IMR-90 (cell line): ENCODE results near the gene PTPRN2. TPM values are rescaled to one million over a fixed set of nuclear protein-coding genes. Genes with fewer than 3 reads are reported as not detected.
"Not testable (repeated sequence)": the region's sequence is repeated elsewhere in the genome, so short reads cannot be mapped to it uniquely, and the experiment has no call there.

Experiments used
- ATAC-seq: fragments of 200-7000 bp; cut with Tn5 transposase; 2 replicates; pipeline ENCODE4 v1.9.1; 2020; ENCODE audit warnings: low read depth, mild to moderate bottlenecking, moderate library complexity
- BruUV-seq: library from RNA; stranded (reverse); fragments of 400-500 nt; replicated peaks from 2 replicates; lab custom pipeline; 2021; lab: Mats Ljungman, UMichigan
- CTCF ChIA-PET: fragments of 300-600 bp; formaldehyde crosslinking; extraction: SDS; loops from one replicate; lab custom pipeline; 2021; ENCODE audit warnings: antibody characterized with exemption; lab: Yijun Ruan, JAX
- POLR2A ChIA-PET: fragments of 300-600 bp; sonication (Branson Sonifier 250); formaldehyde crosslinking; loops from one replicate; lab custom pipeline; 2022; ENCODE audit warnings: antibody characterized with exemption; ENCODE audit not compliant: unreplicated experiment; lab: Charles Lee
- DNase-seq: peaks from one replicate; pipeline ENCODE4 v3.0.0; 2013
- H2AFZ ChIP-seq: replicated peaks from 2 replicates; pipeline ENCODE3; 2013; ENCODE audit warnings: low read length, mild to moderate bottlenecking; ENCODE audit not compliant: poor library complexity
- H2AK5ac ChIP-seq: 2 replicates; pipeline ENCODE4 v1.6.1; 2013; ENCODE audit warnings: low read depth, low read length, inconsistent platforms
- H2AK9ac ChIP-seq: replicated peaks from 2 replicates; pipeline ENCODE3; 2013; ENCODE audit warnings: mild to moderate bottlenecking, low read depth, low read length, moderate library complexity; ENCODE audit not compliant: poor library complexity
- H2BK120ac ChIP-seq: 2 replicates; pipeline ENCODE4 v1.6.1; 2013; ENCODE audit warnings: low read depth, low read length, inconsistent platforms
- H2BK15ac ChIP-seq: 3 replicates; pipeline ENCODE4 v1.6.1; 2013; ENCODE audit warnings: low read depth, low read length, inconsistent platforms
- H2BK20ac ChIP-seq: 2 replicates; pipeline ENCODE4 v1.6.1; 2013; ENCODE audit warnings: low read depth, mild to moderate bottlenecking, inconsistent platforms, low read length, moderate library complexity
- H2BK5ac ChIP-seq: 2 replicates; pipeline ENCODE4 v1.6.1; 2013; ENCODE audit warnings: mild to moderate bottlenecking, low read depth, low read length, inconsistent platforms; ENCODE audit not compliant: poor library complexity, severe bottlenecking
- H3K14ac ChIP-seq: replicated peaks from 2 replicates; pipeline ENCODE4 v1.6.1; 2013; ENCODE audit warnings: low read depth, low read length, inconsistent platforms
- H3K18ac ChIP-seq: 2 replicates; pipeline ENCODE4 v1.6.1; 2013; ENCODE audit warnings: low read depth, low read length, control low read depth
- H3K23ac ChIP-seq: 2 replicates; pipeline ENCODE4 v1.6.1; 2013; ENCODE audit warnings: low read depth, low read length, inconsistent platforms
- H3K27ac ChIP-seq: 2 replicates; pipeline ENCODE4 v1.5.1; 2013; ENCODE audit warnings: mild to moderate bottlenecking, control low read depth, low read length; ENCODE audit not compliant: insufficient read depth
- H3K27me3 ChIP-seq: 2 replicates; pipeline ENCODE4 v1.6.1; 2013; ENCODE audit warnings: low read length; ENCODE audit not compliant: control insufficient read depth, insufficient read depth
- H3K36me3 ChIP-seq: 2 replicates; pipeline ENCODE4 v1.6.1; 2013; ENCODE audit warnings: low read length, mixed read lengths; ENCODE audit not compliant: control insufficient read depth, insufficient read depth
- H3K4ac ChIP-seq: 2 replicates; pipeline ENCODE4 v1.6.1; 2013; ENCODE audit warnings: low read depth, low read length, inconsistent platforms
- H3K4me1 ChIP-seq: 2 replicates; pipeline ENCODE4 v1.6.1; 2013; ENCODE audit warnings: low read length, mixed read lengths; ENCODE audit not compliant: control insufficient read depth, insufficient read depth
- H3K4me2 ChIP-seq: 2 replicates; pipeline ENCODE4 v1.6.1; 2013; ENCODE audit warnings: low read depth, mild to moderate bottlenecking, control low read depth, low read length, moderate library complexity
- H3K4me3 ChIP-seq: 2 replicates; pipeline ENCODE4 v1.5.1; 2013; ENCODE audit warnings: low read depth, mild to moderate bottlenecking, control low read depth, low read length, moderate library complexity; ENCODE audit not compliant: insufficient read depth
- H3K56ac ChIP-seq: 2 replicates; pipeline ENCODE4 v1.6.1; 2013; ENCODE audit warnings: low read length, inconsistent platforms; ENCODE audit not compliant: insufficient read depth; ENCODE audit errors: extremely low read depth
- H3K79me1 ChIP-seq, 2 experiments: 2 replicates each; pipeline ENCODE4 v1.6.1; 2013; ENCODE audit warnings: low read length in 2 of 2, inconsistent platforms in 1 of 2, low read depth in 1 of 2
- H3K9ac ChIP-seq: 2 replicates; pipeline ENCODE4 v1.6.1; 2013; ENCODE audit warnings: low read depth, low read length, control low read depth
- H3K9me1 ChIP-seq: 2 replicates; pipeline ENCODE4 v1.6.1; 2013; ENCODE audit warnings: low read length, inconsistent platforms; ENCODE audit not compliant: insufficient read depth
- H3K9me3 ChIP-seq: 2 replicates; pipeline ENCODE4 v1.6.1; 2013; ENCODE audit warnings: low read length; ENCODE audit not compliant: control insufficient read depth, insufficient read depth
- H4K20me1 ChIP-seq: 2 replicates; pipeline ENCODE4 v1.6.1; 2013; ENCODE audit warnings: low read length, inconsistent platforms; ENCODE audit not compliant: insufficient read depth
- H4K5ac ChIP-seq: 2 replicates; pipeline ENCODE4 v1.6.1; 2013; ENCODE audit warnings: mild to moderate bottlenecking, low read depth, low read length, control low read depth
- H4K8ac ChIP-seq, 2 experiments: 2 replicates each; pipeline ENCODE4 v1.6.1; 2013; ENCODE audit warnings: low read depth in 2 of 2, low read length in 2 of 2, control low read depth in 1 of 2, inconsistent platforms in 1 of 2
- H4K91ac ChIP-seq: 2 replicates; pipeline ENCODE4 v1.6.1; 2013; ENCODE audit warnings: low read depth, low read length, inconsistent platforms; ENCODE audit not compliant: insufficient read depth
- WGBS, 2 experiments: methylation state at CpG; one replicate each; pipeline versions ENCODE4 v1.1.5 to v1.1.7; 2013; ENCODE audit warnings: missing lambda C conversion rate in 2 of 2; ENCODE audit not compliant: insufficient read length in 1 of 2; ENCODE audit errors: extremely low coverage in 2 of 2; 5-methylcytosine and 5-hydroxymethylcytosine counted together
- dilution Hi-C: fragments of 300-500 bp; cut with HindIII; formaldehyde crosslinking; loops from one replicate; pipeline ENCODE4 v1.14.3; 2018; ENCODE audit warnings: low sequenced_read_pairs; ENCODE audit not compliant: unreplicated experiment
- in situ Hi-C: fragments of 300-500 bp; cut with MboI; formaldehyde crosslinking; loops from 3 replicates; pipeline ENCODE4 v1.14.3; 2019; ENCODE audit warnings: low sequenced_read_pairs, inconsistent platforms, mixed read lengths
- intact Hi-C: fragments of 100-400 bp; cut with micrococcal nuclease; formaldehyde crosslinking; loops from 2 replicates; pipeline ENCODE4 v1.10.0; 2022
- polyA plus RNA-seq, 3 experiments: library from polyadenylated mRNA; depleted of rRNA; stranded (reverse); fragments of >200 nt; gene quantifications; 2 replicates each; pipeline ENCODE4 v1.2.3, GENCODE V29; 2012; ENCODE audit warnings: low replicate concordance in 1 of 3
- total RNA-seq: library from RNA; depleted of rRNA; stranded (reverse); fragments of >200 nt; gene quantifications from 2 replicates; pipeline ENCODE4 v1.2.3, GENCODE V29; 2012

PTPRN2 gene
- total and polyA plus RNA-seq, 2 of the 4 experiments (the other 2 are of a cell fraction): 0.03 TPM; not detected in 1

- CTCF ChIA-PET, H4K5ac ChIP-seq, H2BK5ac ChIP-seq, dilution Hi-C loops, H3K9ac ChIP-seq, H4K8ac ChIP-seq, H3K18ac ChIP-seq, H3K4me3 ChIP-seq, H3K79me1 ChIP-seq, H2AK9ac ChIP-seq, DNase-seq, H3K4me1 ChIP-seq, H2BK120ac ChIP-seq, H3K4me2 ChIP-seq, H3K23ac ChIP-seq, H4K20me1 ChIP-seq, in situ Hi-C loops, H2BK20ac ChIP-seq, intact Hi-C loops, H2BK15ac ChIP-seq, H3K27ac ChIP-seq, H3K36me3 ChIP-seq, H3K56ac ChIP-seq, H4K91ac ChIP-seq, H3K14ac ChIP-seq, H2AK5ac ChIP-seq, H3K9me1 ChIP-seq, H2AFZ ChIP-seq, ATAC-seq, H3K27me3 ChIP-seq, H3K4ac ChIP-seq, POLR2A ChIA-PET, H3K9me3 ChIP-seq, BruUV-seq: not testable (repeated sequence)
- WGBS, 2 experiments: 50% methylated on average over 2 of the region's 9 CpGs; no CpG with 5 or more reads in 1 of the 2 experiments
These were observed 250.7 kb downstream of the PTPRN2 start for GRCh38 chr7:158336952-158337351.

- ATAC-seq, H3K4me1 ChIP-seq, H4K8ac ChIP-seq, intact Hi-C loops, H3K36me3 ChIP-seq, H3K4me2 ChIP-seq, H3K14ac ChIP-seq, H2AK5ac ChIP-seq, CTCF ChIA-PET, H3K4me3 ChIP-seq, H4K5ac ChIP-seq, H2AFZ ChIP-seq, in situ Hi-C loops, H3K27ac ChIP-seq, H3K9me1 ChIP-seq, H2BK120ac ChIP-seq, H4K20me1 ChIP-seq, H3K18ac ChIP-seq, H2BK5ac ChIP-seq, H3K23ac ChIP-seq, dilution Hi-C loops, H3K4ac ChIP-seq, H2AK9ac ChIP-seq, H3K9ac ChIP-seq, BruUV-seq, H2BK15ac ChIP-seq, H3K27me3 ChIP-seq, POLR2A ChIA-PET, DNase-seq, H2BK20ac ChIP-seq, H4K91ac ChIP-seq, H3K79me1 ChIP-seq, H3K56ac ChIP-seq: not testable (repeated sequence)
- H3K9me3 ChIP-seq: peaks cover 33% of the 10 kb centered on the region
- 33% methylated on average over 1 of the region's 5 CpGs; no CpG with 5 or more reads in 1 of the 2 experiments for WGBS, 2 experiments
These were observed 255.1 kb downstream of the PTPRN2 start for GRCh38 chr7:158332516-158332915.
